Subcutaneous adipose tissue (tissue), 4 donors: ENCODE results near the gene APOC3. TPM values are rescaled to one million over a fixed set of nuclear protein-coding genes. Genes with fewer than 3 reads are reported as not detected.

Experiments used
- CTCF ChIP-seq: fragments of 450-650 bp; IDR thresholded peaks from one replicate; pipeline ENCODE4 v1.5.1; 2016; ENCODE audit warnings: low read depth, mild to moderate bottlenecking, control low read depth, antibody characterized with exemption, moderate library complexity
- total RNA-seq, 4 donors: library from RNA; depleted of rRNA; stranded (reverse); fragments of >200 nt; gene quantifications; one replicate each; pipeline ENCODE4 v1.1.0, GENCODE V29; 2016

APOC3 gene
- total RNA-seq, 4 donors from 2014 or later: not detected

GRCh38 chr11:116788975-116789374, 40.7 kb upstream of the APOC3 start:
- TF ChIP-seq CTCF: no peak

GRCh38 chr11:116790167-116791001, 39.3 kb upstream of the APOC3 start:
- TF ChIP-seq CTCF: no peak

GRCh38 chr11:116791002-116791812, 38.5 kb upstream of the APOC3 start:
- no peak for TF ChIP-seq CTCF

GRCh38 chr11:116791813-116792143, 37.9 kb upstream of the APOC3 start, which contains the start of gene APOA5:
Gene APOA5 (minus strand): TSS chr11:116791879. CDS start chr11:116791860, 19 bp downstream.
- no peak for TF ChIP-seq CTCF

- TF ChIP-seq CTCF: no peak
These were observed 37.4 kb upstream of the APOC3 start for GRCh38 chr11:116792144-116792868.

- TF ChIP-seq CTCF: no peak
These were observed 36.6 kb upstream of the APOC3 start for GRCh38 chr11:116792869-116793771.
